Cardiac fibroblast (primary cell): ENCODE measurements around the gene AIP.
"Not testable (repeated sequence)": the region's sequence is repeated elsewhere in the genome, so short reads cannot be mapped to it uniquely, and the experiment has no call there.

Experiments
- DNase-seq, 2 donors: peaks; one replicate each; pipeline versions ENCODE4 v3.0.0 to v3.0.0-alpha.2; 2010; ENCODE audit warnings: low read depth in 2 of 2
- H3K4me3 ChIP-seq, 2 donors: replicated peaks in 1 of 2; 1 replicate in 1 of 2; 2 replicates in 1 of 2; pipeline ENCODE4 v1.5.1; 2011; ENCODE audit warnings: low read depth in 2 of 2, low read length in 2 of 2, mild to moderate bottlenecking in 2 of 2, moderate library complexity in 1 of 2
- TF ChIP-seq, protein P1 (sequence below): IDR thresholded peaks from one replicate; pipeline ENCODE4 v1.5.1; 2011; ENCODE audit warnings: low read depth, mild to moderate bottlenecking, low read length, inconsistent platforms

The AIP gene

DNA sequence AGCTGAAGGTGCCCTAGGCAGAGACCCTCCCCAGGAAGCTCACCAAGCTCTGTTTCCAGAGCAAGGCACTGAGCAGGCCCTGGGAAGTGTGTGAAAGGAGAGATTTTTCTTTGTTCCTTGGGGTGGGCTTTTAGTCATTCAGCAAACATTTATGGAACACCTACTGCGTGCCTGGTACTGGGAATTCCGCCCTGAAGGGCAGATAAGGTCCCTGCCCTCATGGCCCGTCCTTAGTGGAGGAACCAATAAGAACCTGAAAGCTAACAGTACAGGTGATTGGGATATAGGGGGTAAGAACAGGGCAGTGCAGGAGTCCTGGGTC, 17.7 kb upstream of the AIP start:
- TF ChIP-seq, protein P1, sequence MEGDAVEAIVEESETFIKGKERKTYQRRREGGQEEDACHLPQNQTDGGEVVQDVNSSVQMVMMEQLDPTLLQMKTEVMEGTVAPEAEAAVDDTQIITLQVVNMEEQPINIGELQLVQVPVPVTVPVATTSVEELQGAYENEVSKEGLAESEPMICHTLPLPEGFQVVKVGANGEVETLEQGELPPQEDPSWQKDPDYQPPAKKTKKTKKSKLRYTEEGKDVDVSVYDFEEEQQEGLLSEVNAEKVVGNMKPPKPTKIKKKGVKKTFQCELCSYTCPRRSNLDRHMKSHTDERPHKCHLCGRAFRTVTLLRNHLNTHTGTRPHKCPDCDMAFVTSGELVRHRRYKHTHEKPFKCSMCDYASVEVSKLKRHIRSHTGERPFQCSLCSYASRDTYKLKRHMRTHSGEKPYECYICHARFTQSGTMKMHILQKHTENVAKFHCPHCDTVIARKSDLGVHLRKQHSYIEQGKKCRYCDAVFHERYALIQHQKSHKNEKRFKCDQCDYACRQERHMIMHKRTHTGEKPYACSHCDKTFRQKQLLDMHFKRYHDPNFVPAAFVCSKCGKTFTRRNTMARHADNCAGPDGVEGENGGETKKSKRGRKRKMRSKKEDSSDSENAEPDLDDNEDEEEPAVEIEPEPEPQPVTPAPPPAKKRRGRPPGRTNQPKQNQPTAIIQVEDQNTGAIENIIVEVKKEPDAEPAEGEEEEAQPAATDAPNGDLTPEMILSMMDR: no peak

DNA sequence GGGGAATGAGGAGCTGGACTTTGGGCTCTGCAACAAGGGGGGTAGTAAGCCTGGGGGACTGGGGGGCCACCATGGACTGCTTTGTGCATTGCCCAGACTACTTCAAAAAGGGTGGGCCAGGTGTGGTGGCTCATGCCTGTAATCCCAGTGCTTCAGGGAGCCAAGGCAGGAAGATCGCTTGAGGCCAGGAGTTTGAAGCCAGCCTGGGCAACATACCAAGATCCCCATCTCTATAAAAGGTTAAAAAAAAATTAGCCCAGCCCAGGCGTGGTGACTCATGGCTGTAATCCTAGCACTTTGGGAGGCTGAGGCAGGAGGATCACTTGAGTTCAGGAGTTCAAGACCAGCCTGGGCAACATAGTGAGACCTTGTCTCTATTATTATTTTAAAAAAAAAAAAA, 17.3 kb upstream of the AIP start:
- DNase-seq: peak; percentile 20 to 38
- not testable (repeated sequence) for H3K4me3 ChIP-seq

More for the DNA sequence above, 17.7 kb upstream of the AIP start:
- no peak for DNase-seq
- peak overlapping the region; percentile 56 for H3K4me3 ChIP-seq

DNA sequence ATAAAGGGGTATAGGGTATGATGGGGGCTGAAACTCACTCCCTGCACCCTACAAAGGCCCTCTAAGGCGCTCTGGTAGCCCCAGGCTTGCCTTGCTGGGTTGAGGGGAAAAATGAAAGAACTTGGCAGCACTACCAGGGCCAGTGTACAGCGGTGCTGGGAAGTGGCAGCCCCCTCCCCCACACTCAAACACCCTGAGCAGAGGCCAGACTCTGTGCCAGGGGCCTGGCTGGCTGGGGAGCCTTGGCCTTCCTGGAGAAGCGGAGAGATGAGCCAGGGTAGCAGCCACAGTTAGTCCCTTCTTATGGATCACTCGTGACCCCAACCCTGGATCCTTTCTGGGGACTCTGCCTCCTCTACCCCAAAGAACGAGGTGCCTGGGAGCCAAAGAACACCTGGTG, 16.5 kb upstream of the AIP start:
- TF ChIP-seq, protein P1: no peak
- no peak overlapping the region for H3K4me3 ChIP-seq
- no peak for DNase-seq

DNA sequence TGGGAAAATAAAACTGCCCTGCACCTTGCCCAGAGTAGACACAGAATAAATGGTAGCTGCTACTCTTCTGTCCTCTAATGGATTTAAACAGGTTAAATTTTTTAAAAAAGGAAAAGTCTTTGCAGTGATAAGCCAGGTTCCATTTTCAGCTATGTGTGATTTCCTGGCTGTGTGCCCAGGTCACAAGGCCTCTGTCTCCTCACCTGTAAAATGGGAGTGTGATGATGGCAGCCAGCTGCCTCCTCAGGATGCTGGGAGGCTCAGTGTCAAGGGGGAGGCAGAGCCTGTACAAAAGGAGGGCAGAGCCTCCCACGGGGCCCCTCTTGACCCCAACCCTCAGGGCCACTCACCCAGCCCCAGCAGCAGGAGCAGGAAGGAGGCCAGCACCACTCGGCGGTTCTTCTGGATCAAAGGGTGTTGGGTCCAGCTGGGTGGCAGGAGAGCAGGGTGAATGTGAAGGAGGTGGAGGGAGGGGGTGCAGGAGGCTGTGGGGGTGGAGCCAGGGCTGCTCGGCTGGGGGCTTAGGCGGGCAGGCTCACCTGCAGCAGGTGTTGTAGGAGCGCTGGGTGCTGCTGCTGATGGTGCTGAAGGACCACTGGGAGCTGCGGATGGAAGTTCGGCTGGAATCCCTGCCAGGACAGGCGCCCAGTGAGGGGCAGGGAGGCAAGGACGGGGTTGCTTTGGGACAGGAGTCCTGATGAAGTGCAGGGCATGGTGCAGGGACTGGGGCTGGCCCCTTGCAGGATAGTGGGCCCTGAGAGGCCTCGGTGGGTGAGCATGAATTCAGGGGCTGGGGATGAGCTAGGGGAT, 15.7 kb upstream of the AIP start:
- TF ChIP-seq, protein P1: no peak
- DNase-seq: no peak
- no peak overlapping the region for H3K4me3 ChIP-seq

DNA sequence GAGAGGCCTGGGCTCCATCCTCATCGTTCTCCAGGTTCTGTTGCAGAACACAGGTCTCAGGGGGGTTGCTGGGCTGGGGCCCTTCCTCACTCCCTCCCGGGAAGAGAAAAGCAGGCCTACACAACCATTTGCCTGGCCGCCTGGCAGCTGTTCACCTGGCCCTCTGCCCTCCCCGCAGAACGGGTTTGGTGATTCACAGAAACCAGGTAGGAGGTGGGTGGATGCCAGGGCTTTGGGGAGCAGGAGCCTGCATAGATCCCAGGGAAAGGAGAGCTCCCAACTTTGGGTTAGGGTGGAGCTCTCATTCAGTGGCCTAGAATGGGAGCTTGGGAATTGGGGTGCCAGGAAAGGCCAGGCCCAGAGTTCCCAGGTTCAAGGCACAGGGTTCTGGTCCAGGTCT, 14.8 kb upstream of the AIP start:
- no peak for DNase-seq
- peak overlapping the region; percentile 71 to 82 for H3K4me3 ChIP-seq
- TF ChIP-seq, protein P1: no peak

DNA sequence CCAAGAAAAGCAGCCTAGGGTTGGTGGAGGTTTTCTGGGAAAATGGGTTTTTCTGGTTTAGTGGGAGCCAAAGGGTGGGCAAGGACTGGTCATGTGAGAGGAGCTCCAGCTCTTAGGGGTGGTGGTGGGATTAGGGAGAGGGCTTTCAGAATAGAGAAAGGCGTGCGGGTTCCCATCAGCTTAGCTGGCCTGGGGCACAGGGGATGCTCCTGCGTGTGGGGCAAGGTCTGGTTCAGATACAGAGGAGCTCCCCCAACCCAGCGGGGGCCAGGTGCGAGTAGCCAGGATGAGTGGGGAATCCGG, 14.4 kb upstream of the AIP start:
- DNase-seq: no peak

DNA sequence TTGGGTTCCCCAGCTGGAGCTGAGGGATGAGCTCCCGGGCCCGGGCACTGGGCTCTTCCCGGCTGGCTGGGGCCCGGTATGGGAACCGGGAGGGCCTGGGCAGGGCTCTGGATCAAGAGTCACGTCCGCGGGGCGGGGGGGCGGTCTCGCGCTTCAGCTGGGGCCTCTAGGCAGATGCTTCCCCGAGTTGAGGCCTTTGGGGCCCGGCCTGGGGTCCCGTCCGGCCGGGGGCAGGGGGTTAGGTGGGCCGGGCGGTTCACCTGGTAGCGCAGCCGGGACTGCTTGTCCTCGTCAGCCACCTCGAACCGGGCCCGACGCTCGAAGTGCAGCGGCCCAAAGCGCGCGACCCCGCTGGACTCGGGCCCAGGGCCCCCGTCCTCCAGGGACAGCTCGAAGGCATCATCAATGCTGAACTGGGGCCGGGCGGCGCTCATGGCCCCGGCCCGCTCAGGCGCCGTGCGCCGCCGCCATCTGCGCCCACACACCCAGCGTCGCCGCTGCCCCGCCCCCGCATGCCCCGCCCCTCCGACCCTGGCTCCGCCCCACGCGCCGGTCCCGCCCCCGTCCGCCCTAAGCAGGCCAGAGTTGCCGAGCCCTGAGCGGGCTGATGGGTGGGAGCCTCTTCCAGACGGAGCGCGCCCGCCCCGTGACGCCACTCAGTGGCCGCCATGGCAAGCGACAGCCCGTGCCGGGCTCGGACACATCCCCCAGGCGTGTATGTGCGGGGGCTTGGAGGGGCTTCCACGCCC, 13.9 kb upstream of the AIP start, which contains the start of gene TMEM134:
Gene TMEM134 (minus strand): TSS at position 493 of the 749 bp plus-strand sequence. CDS start 59 bp downstream, at position 434.
- TF ChIP-seq, protein P1: peak; percentile 21
- DNase-seq: peak; percentile 91 to 95

More for the DNA sequence above, 14.4 kb upstream of the AIP start:
- peak overlapping the region; percentile 71 to 82 for H3K4me3 ChIP-seq
- TF ChIP-seq, protein P1: no peak

More for the DNA sequence above, 13.9 kb upstream of the AIP start, which contains the start of gene TMEM134:
- peak within 1 kb of the TSS; percentile 71 to 82 for H3K4me3 ChIP-seq
